GM18511 (cell line): ENCODE results near the gene MCRIP2.

Experiments used
- ATAC-seq: cut with Tn5 transposase; IDR thresholded peaks from one replicate; pipeline ENCODE4 v1.9.1; 2021; ENCODE audit warnings: mild to moderate bottlenecking, moderate library complexity; ENCODE audit not compliant: unreplicated experiment

Gene MCRIP2

GRCh38 chr16:616733-617586 lies 24.7 kb upstream of the MCRIP2 start:
- ATAC-seq, result no peak

GRCh38 chr16:617855-618254 lies 23.8 kb upstream of the MCRIP2 start:
- no peak for ATAC-seq

GRCh38 chr16:619476-620100 lies 22.0 kb upstream of the MCRIP2 start:
- no peak for ATAC-seq

GRCh38 chr16:620700-621525 lies 20.7 kb upstream of the MCRIP2 start:
- ATAC-seq, result no peak

- ATAC-seq, result no peak
Measured at GRCh38 chr16:621526-622105, 20.0 kb upstream of the MCRIP2 start.

- no peak for ATAC-seq
Measured at GRCh38 chr16:622920-623280, 18.7 kb upstream of the MCRIP2 start.

GRCh38 chr16:624526-625070 lies 17.0 kb upstream of the MCRIP2 start:
- ATAC-seq, result no peak

- ATAC-seq, result no peak
Measured at GRCh38 chr16:625117-625976, 16.3 kb upstream of the MCRIP2 start.

GRCh38 chr16:625977-626765 lies 15.5 kb upstream of the MCRIP2 start:
- ATAC-seq, result no peak

GRCh38 chr16:626787-627453 lies 14.7 kb upstream of the MCRIP2 start:
- no peak for ATAC-seq

- no peak for ATAC-seq
Measured at GRCh38 chr16:627454-628239, 14.0 kb upstream of the MCRIP2 start.

- no peak for ATAC-seq
Measured at GRCh38 chr16:628321-629061, 13.1 kb upstream of the MCRIP2 start.

- no peak for ATAC-seq
Measured at GRCh38 chr16:629185-629832, 12.3 kb upstream of the MCRIP2 start.

- no peak for ATAC-seq
Measured at GRCh38 chr16:629833-630248, 11.8 kb upstream of the MCRIP2 start.

GRCh38 chr16:630249-630814 lies 11.3 kb upstream of the MCRIP2 start:
- no peak for ATAC-seq

- no peak for ATAC-seq
Measured at GRCh38 chr16:630815-631405, 10.7 kb upstream of the MCRIP2 start, which contains the start of gene WFIKKN1. Gene WFIKKN1 (plus strand): TSS chr16:630985. CDS start chr16:631254, 269 bp downstream.
